Measurements from ENCODE around the gene HOMER1.

Gene HOMER1, protein sequence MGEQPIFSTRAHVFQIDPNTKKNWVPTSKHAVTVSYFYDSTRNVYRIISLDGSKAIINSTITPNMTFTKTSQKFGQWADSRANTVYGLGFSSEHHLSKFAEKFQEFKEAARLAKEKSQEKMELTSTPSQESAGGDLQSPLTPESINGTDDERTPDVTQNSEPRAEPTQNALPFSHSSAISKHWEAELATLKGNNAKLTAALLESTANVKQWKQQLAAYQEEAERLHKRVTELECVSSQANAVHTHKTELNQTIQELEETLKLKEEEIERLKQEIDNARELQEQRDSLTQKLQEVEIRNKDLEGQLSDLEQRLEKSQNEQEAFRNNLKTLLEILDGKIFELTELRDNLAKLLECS

DNA sequence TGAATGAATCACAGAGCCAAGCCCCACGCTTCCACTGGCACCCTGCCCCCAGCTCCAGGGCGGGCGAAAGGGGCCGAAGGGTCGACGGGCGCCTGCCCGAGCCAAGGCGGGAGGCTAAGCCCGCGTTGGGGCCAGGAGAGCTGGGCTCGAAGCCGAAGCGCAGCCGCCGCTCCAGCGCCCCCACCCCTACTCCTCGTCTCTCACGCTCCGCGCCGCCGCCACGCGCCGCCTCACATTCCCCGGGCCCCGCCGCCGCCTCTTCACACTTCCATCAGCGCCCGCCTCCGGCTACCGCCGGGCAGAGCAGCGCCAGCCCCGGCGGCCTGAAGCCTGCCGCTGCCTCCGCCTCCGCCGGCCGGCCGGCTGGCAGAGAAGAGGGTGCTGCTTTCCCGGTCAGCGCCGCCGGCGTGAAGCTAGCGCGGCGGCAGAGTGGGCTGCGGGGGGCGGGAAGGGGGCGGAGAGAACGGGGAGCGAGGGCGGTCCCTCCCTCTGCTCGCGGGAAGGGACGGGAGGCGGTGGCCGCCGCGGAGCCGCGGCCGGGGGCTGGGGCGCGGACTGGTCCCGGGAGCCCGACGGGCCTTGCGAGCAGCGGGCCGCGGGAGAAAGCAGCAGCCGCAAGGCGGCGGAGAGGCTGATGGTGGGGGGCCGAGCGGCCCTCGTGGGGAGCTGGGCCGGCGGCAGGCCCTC, at the start of gene HOMER1:
Gene HOMER1 (minus strand): TSS at position 431 of the 687 bp plus-strand sequence. CDS start 1,360 bp downstream, outside the sequence.
- DNase-seq (ENCODE audit: low read depth), result no peak

DNA sequence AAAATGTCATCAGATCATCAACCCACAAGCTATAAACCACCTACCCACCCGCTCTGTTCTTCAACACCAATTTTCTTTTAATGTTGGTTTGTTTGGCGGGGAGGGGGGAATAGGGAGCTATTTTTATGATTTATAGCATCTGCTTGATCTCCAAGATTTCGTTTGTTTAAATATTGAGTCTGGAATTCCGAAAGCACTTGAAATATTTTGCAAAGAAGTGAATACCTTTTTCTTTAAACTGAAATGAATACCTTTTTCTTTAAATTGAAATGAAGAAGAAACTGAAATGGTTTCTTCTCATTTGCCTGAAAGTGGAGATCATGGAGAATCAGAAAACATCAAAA, 49.3 kb upstream of the HOMER1 start:
- DNase-seq (ENCODE audit: low read depth), result no peak

DNA sequence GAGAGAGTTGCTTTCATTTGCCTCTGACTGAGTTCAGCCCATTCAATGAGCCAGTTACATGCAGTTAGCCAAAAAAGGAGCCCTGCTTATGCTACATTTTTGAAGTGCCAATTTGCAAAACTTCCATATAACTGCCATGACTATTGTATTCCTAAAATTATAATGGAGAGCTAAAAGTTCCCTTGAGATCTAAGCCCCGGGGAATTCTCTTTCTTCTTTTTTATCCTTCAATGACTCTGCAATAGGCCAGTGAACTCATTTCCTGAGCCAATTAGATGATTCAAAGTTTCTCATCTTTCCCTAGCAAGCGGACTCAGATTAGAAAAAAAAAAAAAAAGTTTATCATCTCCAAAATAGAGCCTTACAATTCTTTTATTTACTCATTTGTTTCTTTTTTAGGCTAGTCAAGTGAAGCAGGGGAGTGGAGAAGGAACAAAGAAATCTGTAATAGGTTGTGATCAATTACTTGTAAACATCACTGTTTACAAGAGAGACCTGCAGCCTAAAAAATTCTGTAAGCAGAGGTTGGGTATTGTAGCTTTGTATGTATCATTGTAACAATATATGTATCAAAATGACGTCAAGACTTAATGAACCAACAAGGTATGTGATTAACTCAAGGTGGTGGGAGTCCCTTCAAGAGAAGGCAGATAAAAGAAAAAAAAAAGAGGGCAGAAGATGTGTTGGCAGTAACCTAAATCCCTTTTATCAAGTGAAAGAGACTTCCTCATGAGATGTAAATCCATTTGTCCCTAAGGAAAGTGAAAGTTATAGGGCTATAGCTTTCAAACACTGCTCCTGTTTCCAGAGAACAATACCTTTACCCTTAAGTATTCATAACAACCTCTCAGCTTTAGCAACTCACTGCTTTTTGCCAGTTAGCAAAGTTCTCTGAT, 48.7 kb upstream of the HOMER1 start:
- peak; percentile 73 for DNase-seq (ENCODE audit: low read depth)

DNA sequence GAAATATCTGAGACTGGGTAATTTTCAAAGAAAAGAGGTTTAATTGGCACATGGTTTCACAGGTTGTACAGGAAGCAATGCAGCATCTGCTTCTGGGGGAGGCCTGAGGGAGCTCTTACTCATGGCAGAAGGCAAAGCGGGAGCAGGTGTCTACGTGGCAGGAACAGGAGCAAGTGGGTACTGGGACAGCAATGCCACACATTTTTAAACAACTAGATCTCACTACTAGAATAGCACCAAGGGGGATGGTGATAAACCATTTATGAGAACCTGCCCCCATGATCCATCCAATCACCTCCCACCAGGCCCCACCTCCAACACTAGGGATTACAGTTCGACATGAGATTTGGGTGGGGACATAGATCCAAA, 47.6 kb upstream of the HOMER1 start:
- DNase-seq (ENCODE audit: low read depth), result no peak

DNA sequence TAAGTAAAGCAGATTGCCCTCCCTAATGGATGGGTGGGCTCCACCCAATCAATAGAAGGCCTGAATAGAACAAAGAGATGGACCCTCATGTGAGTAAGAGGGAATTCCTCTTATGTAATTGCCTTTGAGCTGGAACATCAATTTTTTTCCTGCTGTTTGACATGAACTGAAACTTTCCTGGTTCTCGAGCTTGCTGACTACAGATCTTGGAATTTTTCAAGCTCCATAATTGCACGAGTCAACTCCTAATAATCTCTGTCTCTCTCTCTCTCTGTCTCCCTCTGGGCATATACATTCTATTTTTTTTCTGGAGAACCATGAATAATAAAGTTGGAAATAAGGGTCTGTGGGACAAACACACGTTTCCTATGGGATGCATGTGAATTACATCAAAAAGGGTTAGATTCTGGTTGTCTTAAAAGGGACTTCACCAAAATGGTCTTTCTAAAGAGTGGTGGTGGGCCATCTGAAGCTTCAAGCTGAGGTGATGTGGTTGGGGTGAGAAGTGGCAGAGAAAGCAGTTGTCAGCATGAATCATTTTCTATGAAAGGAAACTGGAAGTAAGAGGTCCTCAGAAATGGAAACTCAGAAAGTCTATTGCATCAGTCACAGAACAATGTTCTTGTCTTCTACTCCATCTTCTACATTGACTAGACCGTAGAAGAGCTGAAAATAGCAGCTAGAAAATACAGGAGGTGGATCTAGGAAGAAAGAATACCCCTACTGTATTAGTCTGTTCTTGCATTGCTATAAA, 47.0 kb upstream of the HOMER1 start:
- peak; percentile 45 for DNase-seq (ENCODE audit: low read depth)

DNA sequence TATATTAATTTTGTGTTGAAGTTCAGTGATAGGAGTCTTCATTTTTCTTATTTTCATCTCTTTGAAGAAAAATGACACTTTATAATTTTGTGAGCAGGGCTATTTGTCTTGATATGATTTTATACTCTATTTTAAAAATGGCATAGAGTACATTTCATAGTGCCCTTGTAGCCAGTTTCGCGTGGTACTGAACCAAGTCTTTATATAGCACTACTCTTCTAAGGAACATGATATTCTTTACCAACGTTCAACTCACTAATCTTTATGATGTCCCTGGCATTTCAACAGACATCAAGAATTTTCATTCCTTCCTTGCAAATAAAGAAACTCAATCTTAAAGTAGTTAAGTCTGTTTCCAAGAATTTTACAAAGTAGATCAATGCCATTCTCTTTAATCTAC, 41.5 kb upstream of the HOMER1 start:
- no peak for DNase-seq (ENCODE audit: low read depth)

DNA sequence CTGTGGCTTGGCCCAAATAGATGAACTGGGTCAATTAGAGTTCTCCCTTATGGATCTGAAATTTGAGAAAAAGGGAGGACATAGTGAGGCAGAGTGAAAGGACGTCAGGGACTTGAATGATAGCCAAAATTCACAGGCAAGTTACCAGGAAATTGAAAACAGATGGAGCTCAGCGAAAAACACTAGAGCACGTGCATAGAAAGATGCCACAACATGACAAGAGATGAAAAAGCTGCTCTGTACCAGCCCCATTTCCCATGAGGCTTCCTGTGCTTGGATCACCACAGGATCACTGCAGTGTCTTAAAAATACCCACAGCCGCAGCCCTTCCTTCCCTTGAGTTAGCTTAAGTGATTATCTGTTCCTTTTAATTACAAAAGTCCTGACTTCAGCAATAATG, 39.0 kb upstream of the HOMER1 start:
- DNase-seq (ENCODE audit: low read depth), result no peak

DNA sequence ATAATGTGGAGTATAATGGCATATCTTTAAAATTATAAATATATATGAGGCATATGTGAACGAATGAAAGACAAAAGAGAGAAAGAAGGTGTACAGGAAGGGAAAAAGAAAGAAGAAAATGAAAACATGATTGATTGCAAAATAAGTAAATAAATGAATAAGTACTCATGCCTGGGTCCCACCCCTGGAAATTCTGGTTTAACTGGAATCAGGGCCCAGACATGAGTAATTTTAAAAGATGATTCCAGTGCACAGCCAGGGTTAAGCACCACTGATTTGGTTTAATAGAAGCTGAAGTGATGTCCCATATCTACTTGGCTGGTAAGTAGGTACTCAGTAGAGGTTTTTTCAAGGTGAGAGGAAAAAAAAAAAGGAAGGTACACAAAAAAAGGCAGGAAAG, 34.0 kb upstream of the HOMER1 start:
- DNase-seq (ENCODE audit: low read depth), result no peak

DNA sequence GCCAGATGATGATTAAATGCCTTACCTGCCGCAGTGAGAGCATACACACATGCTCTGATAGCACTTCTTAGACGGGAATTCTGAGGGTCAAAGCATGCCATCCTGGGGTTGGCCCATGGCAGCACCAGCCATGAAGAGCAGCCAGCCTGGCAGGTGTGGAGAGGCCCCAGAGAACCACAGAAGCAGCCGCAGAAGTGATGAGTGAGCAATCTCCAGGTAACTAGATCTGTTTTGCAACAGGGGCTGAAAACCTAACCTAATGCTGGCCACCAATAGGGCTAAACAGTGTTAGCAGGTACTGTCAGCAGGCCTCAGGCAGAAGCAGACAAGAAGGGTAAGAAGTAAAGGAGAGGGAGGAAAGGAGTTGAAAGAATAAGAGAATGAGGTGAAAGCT, 33.5 kb upstream of the HOMER1 start:
- DNase-seq (ENCODE audit: low read depth), result no peak

DNA sequence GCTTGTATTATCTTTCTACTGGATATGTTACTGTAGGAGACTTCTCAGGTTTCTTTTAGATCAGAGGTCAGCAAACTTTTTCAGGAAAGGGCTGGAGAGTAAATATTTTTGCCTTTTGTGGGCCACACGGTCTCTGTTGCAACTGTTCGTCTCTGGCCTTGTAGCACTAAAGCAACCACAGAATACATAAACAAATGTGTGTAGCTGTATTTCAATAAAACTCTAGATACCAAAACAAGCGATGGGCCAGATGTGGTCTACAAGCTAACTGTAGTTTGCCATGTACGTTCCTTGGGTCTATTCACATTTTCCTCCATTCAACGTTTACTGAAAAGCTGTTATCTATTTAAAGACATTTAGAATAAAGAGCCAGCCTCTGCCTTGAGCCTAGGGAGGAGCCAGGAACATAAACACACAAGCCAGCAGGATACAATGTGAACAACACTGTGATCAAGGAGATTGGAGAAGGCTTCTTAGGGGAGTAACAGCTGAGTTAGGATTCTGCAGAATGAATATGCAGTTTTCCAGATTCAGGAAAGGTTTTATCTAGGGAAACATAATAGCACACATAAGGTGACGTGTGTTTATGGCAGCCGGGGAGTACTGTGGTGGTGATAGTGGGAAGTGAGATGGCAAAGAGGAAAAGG, 33.0 kb upstream of the HOMER1 start:
- peak; percentile 13 for DNase-seq (ENCODE audit: low read depth)

DNA sequence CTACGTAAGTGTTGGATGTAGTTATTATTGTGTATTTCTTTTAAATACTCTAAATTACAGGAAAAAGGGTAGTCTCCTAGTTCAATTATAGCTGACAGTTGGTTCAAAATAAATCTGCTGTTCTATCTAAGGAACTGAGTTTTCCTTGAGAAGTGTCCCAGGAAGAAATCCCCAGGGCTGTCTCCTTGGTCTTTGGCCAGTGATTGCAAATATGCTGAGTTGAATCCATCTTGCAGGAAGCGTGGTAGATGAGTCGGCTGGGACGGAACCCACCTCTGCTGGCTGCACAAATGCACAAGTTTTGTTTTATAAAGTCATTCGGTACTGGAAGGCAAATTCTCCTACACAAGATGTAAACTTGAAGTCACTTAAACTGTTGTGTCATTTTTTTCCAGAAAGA, 30.2 kb upstream of the HOMER1 start:
- no peak for DNase-seq (ENCODE audit: low read depth)

DNA sequence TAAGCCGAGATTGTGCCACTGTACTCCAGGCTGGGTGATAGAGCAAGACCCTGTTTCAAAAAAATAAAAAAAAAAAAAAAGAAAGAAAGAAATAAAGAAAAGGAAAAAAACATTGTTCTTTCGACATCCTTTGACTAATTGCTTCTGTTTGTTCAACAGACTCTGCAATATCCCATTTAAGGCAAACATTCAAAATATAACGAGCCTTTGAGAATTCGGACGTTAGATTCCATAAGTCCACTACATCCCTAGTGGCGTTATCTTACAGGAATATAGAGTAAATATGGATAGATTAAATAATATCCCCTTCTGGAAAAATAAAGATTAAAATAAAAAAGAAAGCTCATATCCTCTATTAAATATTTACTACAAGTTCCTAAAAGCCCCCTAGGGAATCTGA, 27.0 kb upstream of the HOMER1 start:
- no peak for DNase-seq (ENCODE audit: low read depth)

DNA sequence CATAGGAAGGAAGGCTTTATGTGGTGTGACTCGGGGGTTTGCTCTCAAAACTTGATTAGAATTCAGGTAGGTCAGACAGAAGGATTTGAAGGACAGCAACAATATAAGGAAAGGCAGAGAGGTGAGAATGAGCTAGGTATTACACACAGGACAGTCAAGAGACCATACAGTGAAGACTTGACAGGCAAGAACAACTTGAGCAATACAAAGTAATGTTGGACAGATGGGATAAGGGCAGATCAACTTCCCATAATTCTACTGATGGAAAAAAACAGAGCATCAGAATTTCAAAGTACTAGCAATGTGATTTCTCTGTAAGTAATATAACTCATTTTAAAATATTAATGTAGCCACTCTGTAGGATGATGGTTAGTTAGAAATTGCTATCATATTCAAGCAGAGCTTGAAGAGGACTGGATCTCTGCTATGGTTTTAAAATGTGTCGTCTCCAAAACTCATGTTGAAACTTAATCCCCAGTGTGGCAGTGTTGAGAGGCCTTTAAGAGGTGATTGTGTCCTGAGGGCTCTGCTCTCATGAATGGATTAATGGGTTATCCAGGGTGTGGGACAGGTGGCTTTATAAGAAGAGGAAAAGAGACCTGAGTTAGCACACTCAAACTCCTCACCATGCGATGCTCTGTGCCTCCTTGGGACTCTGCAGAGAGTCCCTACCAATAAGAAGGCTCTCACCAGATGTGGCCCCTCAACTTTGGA, 22.4 kb upstream of the HOMER1 start:
- DNase-seq (ENCODE audit: low read depth), result no peak

DNA sequence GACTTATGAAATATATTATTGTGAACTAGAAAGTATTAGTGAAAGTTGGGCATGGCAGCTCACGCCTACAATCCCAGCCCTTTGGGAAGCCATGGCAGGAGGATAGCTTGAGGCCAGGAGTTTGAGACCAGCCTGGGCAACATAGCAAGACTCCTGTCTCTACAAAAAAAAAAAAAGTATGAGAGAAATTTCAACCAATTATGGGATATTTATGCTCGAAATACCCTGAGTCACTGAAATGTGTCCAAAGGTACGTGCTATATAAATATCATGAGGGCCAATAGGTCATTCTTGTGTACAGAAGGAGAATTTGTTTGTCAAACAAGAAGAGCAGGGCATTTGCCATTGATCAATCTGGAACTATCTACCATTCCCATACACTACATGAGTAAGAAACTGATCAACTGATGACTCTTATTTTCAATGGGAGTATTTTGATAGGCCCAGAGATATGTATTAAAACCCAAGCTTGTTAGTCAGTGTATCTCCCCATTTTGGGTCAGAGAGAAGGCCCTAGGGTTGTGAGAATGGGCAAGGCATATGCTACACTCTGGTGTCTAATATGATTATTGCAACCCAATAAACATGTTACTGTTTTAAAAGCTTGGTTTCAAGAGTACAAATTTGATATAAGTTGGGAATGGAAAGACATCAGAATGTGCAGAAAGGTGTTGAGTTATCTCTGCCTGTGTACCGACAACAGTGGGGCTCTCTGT, 21.7 kb upstream of the HOMER1 start:
- DNase-seq (ENCODE audit: low read depth), result no peak

DNA sequence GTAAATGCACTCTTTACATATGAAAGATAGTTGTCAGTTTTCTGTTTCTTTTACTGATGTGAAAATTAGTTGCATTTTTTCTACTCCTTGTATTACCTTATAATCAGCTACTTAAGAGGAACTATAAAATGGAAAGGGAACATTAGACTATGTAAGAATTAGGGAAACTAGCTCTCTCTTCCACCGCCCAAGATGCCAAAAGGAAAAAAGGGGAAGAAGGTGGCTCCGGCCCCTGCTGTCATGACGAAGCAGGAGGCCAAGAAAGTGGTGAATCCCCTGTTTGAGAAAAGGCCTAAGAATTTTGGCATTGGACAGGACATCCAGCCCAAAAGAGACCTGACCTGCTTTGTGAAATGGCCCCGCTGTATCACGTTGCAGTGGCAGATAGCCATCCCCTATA, 15.2 kb upstream of the HOMER1 start:
- DNase-seq (ENCODE audit: low read depth), result no peak

DNA sequence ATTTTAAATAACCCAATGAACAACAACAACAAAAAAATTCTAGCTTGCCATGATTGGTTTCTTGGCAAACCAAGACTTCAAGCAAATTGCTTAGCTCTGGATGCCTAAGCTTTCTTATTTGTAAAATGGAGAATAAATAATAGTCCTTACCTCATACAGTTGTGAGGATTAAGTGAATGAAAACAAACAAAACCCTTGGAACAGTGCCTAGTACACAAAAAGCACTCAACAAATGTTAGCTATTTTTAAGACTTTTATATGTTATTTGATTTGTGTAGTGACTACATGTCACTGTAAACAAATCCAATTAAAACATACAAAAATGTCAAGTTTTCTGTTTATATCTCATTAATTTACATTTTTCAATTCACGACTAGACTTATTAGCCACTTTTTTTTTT, 13.5 kb upstream of the HOMER1 start:
- DNase-seq (ENCODE audit: low read depth), result no peak

DNA sequence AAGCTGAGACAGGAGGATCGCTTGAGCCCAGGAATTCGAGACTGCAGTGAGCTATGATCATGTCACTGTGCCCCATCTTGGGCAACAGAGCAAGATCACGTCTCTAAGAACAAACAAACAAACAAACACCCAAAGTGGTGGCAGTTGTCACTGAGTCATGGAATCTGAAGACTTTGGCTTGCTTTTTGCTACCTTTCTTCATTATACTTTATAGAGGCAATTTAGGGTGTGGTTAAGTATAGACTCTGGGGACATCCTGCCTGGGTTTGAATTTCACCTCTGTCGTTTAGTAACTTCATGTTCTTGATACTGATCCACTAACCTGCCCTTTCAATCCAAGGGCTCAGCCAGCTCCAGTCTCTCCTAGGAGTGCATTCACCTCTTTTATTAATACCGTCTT, 13.0 kb upstream of the HOMER1 start:
- DNase-seq (ENCODE audit: low read depth), result no peak

DNA sequence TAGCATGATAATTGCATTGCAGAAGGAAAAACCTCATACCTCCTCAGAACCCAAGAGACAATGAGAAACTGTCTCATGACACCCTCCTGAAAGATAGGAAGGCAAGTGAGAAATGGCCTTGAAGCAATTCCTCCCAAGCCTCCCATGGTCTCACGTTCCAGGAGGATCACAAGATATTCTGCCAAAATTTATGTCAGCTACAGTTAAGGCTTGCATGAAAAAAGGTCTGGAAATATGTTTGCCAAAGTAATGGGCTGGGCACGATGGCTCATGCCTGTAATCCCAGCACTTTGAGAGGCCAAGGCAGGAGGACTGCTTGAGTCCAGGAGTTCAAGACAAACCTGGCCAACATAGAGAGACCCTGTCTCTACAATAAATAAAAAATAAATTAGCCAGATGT, 12.6 kb upstream of the HOMER1 start:
- no peak for DNase-seq (ENCODE audit: low read depth)

DNA sequence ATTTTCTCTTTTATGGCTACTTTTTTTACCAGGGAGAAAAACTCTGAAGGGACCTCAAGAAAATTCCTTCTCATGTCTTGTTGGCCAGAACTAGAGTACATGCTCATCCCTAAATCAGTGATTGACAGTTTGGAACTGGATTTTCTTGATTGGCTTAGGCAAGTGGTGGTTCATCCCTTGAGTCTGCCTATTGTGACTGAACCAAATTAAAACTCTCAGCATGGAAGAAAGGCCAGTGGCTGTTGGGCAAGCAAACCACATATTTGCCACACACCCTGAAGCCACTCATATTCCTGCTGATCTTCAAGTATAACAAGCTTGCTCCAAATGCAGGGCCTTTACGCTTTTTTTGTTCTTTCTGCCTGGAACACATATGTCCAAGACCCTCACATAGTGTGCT, 7.2 kb upstream of the HOMER1 start:
- no peak for DNase-seq (ENCODE audit: low read depth)

DNA sequence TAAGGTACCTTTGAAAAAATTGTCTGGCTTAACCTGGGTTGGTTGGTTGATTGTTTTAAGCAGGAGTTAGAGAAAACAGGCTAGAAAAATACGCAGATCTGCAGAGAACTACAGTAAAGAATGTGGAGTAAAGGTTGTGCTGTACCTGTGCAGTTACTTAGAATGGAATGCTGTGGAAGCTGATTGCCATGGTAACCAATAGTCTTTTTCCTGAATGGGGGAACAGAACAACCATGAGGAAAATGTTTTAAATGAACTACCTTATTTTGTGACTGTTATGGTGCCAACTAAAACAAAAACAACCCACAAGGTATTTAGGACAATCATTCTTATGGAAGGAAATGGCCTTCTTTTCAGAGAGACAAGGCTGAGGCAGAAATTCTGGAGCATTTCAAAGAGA, 4.8 kb upstream of the HOMER1 start:
- no peak for DNase-seq (ENCODE audit: low read depth)

Data from GM04503 (cell line).